Hematopoietic multipotent progenitor cell treated with erythropoietin and hydrocortisone succinate and interleukin-3 and kit ligand, for 4 days (in vitro differentiated cells): ENCODE measurements around the gene NUCB2.
"Not testable (repeated sequence)": the region's sequence is repeated elsewhere in the genome, so short reads cannot be mapped to it uniquely, and the experiment has no call there.

Experiments used
- DNase-seq: peaks from one replicate; pipeline ENCODE4 v3.0.0-alpha.2; 2015

NUCB2 gene

GRCh38 chr11:17276236-17277023 is at the start of gene NUCB2:
Gene NUCB2, plus strand, starts transcription at chr11:17276739. Its CDS starts 18,585 bp downstream, at chr11:17295324.
- DNase-seq: peak; percentile 99

- not testable (repeated sequence) for DNase-seq
Measured at GRCh38 chr11:17228186-17228925, 48.2 kb upstream of the NUCB2 start.

GRCh38 chr11:17229481-17230152 is 46.9 kb upstream of the NUCB2 start:
- no peak for DNase-seq

- DNase-seq: peak; percentile 31
Measured at GRCh38 chr11:17230867-17231851, 45.4 kb upstream of the NUCB2 start.

- DNase-seq: no peak
Measured at GRCh38 chr11:17233101-17233500, 43.4 kb upstream of the NUCB2 start.

GRCh38 chr11:17238377-17238776 is 38.2 kb upstream of the NUCB2 start:
- no peak for DNase-seq

GRCh38 chr11:17239927-17240326 is 36.6 kb upstream of the NUCB2 start:
- DNase-seq: not testable (repeated sequence)

- DNase-seq: no peak
Measured at GRCh38 chr11:17240780-17241179, 35.8 kb upstream of the NUCB2 start.

- DNase-seq: not testable (repeated sequence)
Measured at GRCh38 chr11:17242954-17243353, 33.6 kb upstream of the NUCB2 start.

GRCh38 chr11:17244046-17244445 is 32.5 kb upstream of the NUCB2 start:
- peak; percentile 21 for DNase-seq

- DNase-seq: no peak
Measured at GRCh38 chr11:17250561-17251350, 25.8 kb upstream of the NUCB2 start.

- DNase-seq: no peak
Measured at GRCh38 chr11:17252704-17253103, 23.8 kb upstream of the NUCB2 start.

GRCh38 chr11:17256512-17256911 is 20.0 kb upstream of the NUCB2 start:
- no peak for DNase-seq

GRCh38 chr11:17257196-17257595 is 19.3 kb upstream of the NUCB2 start:
- peak; percentile 38 for DNase-seq

- DNase-seq: peak; percentile 57
Measured at GRCh38 chr11:17258670-17259069, 17.9 kb upstream of the NUCB2 start.

- no peak for DNase-seq
Measured at GRCh38 chr11:17259519-17259918, 17.0 kb upstream of the NUCB2 start.

GRCh38 chr11:17260020-17260419 is 16.5 kb upstream of the NUCB2 start:
- no peak for DNase-seq

GRCh38 chr11:17263769-17264168 is 12.8 kb upstream of the NUCB2 start:
- DNase-seq: no peak

GRCh38 chr11:17266781-17267180 is 9.8 kb upstream of the NUCB2 start:
- no peak for DNase-seq

- no peak for DNase-seq
Measured at GRCh38 chr11:17267576-17267975, 9.0 kb upstream of the NUCB2 start.

- DNase-seq: not testable (repeated sequence)
Measured at GRCh38 chr11:17268500-17268899, 8.0 kb upstream of the NUCB2 start.
